ENCODE results near the gene SAP25.
A peak's percentile ranks its signal among the peaks of the same experiment; 100 is the strongest.

- TF ChIP-seq ZNF384 (IDR thresholded peaks at IDR 0.05) (no peak), FOXK2 (IDR thresholded peaks at IDR 0.05) (no peak), L3MBTL2 (conservative IDR thresholded peaks at IDR 0.05) (peak; percentile 19; the same call in 1 of the 2 replicates), SUZ12 (IDR thresholded peaks at IDR 0.05) (no peak), ELF4 (IDR thresholded peaks at IDR 0.05) (no peak), ARNT (IDR thresholded peaks at IDR 0.05) (no peak), HDGF (IDR thresholded peaks at IDR 0.05; ENCODE audit: borderline replicate concordance) (no peak), SP1 (IDR thresholded peaks at IDR 0.05) (no peak), LEF1 (IDR thresholded peaks at IDR 0.05; ENCODE audit: borderline replicate concordance) (no peak), BHLHE40 (IDR thresholded peaks at IDR 0.05; ENCODE audit: borderline replicate concordance) (no peak), NFRKB (IDR thresholded peaks at IDR 0.05) (no peak), FOXM1 (IDR thresholded peaks at IDR 0.05; ENCODE audit: borderline replicate concordance) (no peak), TARDBP (IDR thresholded peaks at IDR 0.05) (no peak)
- TF ChIP-seq, protein P1, sequence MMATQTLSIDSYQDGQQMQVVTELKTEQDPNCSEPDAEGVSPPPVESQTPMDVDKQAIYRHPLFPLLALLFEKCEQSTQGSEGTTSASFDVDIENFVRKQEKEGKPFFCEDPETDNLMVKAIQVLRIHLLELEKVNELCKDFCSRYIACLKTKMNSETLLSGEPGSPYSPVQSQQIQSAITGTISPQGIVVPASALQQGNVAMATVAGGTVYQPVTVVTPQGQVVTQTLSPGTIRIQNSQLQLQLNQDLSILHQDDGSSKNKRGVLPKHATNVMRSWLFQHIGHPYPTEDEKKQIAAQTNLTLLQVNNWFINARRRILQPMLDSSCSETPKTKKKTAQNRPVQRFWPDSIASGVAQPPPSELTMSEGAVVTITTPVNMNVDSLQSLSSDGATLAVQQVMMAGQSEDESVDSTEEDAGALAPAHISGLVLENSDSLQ (IDR thresholded peaks at IDR 0.05), result no peak
Measured at GRCh38 chr7:100602889-100603725, 29.4 kb upstream of the SAP25 start.

Data from HEK293T (cell line).